Right forelimb (tissue), 1 donor: ENCODE measurements around the gene RANBP10.

ENCODE experiments used
- DNase-seq: peaks from one replicate; pipeline ENCODE4 v3.0.0-alpha.2; 2018

Gene RANBP10

GRCh38 chr16:67825906-67826305, 19.5 kb upstream of the RANBP10 start:
- DNase-seq: no peak

DNA sequence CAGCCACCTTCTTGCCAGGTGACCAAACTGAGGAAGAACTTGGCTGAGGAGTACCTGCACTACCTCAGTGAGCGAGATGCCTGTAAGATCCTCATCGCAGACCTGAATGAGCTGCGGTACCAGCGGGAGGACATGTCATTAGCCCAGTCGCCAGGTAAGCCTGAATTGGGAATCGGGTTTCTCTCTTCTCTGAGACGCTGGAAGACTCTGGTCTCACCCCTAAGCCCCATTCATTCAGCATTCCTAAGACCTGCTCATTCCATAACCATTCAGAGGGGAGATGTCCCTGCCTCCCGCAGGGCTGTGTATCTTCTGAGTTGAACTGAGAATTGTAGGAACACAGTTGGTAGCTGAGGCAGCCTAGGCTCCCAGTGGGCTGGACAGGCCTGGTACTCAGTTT, 18.8 kb upstream of the RANBP10 start:
- no peak for DNase-seq

DNA sequence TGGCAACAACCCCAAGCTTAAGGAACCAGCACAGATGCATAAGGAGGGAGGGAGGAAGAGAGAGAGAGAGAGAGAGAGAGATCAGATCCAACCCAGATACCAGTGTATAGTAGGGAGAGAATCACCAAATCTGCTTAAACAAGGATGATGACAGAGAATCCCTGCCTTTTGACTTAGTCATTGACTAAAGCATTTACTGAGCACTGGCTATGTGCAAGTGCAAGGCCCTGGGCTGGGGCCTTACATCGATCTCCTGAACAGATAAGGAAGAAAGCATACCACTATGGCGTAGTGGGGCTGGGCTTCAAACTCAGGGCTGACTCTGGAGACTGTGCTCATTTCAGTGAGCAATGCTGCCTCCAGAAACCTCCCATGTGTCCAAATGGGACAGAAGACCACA, 16.2 kb upstream of the RANBP10 start:
- DNase-seq: no peak

DNA sequence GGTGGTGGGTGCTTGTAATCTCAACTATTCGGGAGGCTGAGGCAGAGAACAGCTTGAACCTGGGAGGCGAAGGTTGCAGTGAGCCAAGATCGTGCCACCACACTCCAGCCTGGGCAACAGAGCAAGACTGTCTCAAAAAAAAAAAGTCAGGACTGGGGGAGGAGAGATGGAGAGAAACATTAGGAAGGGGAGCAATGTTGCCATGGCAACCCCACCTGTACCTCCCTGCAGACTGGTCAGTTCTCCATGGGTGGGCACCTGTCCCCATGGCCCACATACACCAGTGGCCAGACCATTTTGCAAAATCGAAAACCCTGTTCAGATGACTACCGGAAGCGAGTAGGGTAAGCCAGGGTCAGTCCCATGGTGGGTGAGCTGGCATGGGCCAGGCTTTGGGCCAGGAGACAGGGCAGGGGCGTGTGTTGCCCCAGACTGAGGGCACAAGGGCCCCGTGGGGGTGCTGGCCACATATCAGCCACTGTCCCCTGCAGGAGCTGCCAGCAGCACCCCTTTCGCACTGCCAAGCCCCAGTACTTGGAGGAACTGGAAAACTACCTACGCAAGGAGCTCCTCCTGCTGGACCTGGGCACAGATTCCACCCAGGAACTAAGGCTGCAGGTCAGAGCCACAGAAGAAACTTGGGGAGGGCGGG, 14.4 kb upstream of the RANBP10 start:
- no peak for DNase-seq

- no peak for DNase-seq
Measured at GRCh38 chr16:67814567-67814966, 8.2 kb upstream of the RANBP10 start.

DNA sequence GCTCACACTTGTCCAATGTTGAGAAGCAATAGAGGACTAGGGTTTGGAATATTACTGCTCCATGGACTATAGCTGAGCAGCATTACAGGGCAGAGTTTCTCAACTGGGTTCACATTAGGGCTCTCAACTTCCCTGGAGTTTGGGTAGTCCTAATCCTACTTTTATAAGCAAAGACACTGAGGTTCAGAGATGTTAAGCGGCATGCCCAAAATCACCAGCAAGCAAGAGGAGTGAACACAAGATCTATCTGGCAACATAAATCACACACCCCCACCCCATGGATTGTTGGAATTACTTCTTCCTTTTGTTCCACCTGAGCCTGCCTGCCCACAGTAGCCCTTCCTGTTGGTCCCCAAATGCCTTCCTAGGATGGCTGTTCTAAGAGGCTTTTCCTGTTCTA, 5.5 kb upstream of the RANBP10 start:
- DNase-seq: no peak

DNA sequence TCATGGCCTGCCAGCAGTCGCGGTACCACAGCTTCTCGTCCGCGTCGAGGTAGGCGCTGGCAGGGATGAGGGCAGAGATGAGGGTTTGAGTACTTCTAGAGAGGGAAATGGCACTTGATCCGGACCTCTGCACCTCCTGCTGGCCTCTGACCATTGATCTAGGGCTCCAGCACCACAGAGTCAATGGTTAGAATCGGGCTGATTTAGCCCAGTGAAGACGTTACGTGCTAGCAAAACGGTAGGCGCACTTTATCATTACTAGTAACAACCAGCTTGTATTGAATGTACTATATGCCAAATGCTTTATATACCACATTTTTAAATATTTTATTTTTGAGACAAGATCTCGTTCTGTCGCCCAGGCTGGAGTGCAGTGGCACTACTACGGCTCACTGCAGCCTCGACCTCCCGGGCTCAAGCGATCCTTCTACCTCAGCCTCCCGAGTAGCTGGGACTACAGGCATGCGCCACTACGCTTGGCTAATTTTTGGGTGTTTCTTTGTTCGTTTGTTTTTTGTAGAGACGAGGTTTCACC, 855 bp upstream of the RANBP10 start:
- DNase-seq: no peak

DNA sequence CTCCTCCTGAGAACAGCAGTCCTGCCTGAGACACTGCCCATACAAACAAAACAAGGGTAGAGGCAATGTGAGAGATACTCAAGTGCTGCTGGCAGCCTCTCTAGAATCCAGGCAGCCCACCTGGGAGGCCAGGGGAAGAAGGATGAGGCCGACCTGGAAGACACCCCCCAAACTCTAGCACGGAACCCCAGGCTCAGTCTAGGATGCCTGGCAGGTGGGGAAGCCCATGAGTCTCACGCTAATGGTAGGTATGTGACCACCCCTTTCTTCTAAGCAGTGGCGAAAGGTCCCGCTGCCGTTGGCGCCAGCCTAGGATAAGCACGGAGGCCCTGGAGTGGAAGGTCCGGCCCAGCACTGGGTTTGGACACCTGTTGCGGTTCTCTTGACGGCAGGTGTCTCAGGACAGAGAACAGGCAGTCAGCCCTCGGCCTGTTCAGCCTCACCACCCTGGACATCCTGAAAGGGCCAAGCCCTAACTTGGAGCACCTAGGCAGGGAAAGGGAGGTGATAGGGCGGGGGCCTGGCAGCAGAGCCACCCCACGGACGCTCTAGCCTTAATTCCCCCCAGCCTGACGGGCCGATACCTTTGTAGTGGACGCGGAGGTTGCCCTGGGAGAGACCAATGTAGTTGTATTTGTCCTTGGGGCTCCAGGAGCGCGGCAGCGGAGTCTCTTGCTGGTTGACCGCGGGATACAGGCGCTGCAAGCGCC, 487 bp downstream of the RANBP10 start:
- no peak for DNase-seq

DNA sequence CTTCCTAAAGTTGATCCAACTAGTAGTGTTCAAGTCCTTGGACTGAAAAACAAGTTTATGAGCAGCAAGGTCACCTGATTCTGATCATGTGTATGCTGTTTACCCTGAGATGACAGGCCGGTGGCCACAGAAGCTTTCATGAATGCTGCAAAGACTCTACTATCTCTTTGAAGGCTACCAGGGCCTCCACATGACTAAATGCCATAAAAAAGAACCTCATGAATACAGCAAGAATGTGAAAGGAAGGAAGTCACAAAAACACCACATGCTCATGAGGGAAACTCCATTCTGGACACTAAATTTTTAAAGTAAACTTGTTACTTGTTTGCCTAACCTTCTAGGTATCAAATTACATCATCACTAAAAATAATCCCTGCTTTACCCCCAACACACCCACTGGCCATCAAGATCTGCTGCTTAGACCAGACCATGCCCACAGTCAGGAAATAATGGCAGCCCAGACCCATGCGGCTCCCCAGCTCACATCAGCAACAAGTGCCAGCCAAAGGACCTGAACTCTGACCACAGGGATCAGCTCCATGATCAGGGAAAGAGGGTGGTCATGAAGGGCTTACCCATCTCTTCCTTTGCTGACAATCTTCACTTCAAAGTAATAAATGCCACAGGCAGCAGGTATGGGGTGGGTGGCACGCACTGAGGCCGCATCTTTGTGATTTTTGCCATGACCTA, 1.4 kb downstream of the RANBP10 start:
- no peak for DNase-seq

DNA sequence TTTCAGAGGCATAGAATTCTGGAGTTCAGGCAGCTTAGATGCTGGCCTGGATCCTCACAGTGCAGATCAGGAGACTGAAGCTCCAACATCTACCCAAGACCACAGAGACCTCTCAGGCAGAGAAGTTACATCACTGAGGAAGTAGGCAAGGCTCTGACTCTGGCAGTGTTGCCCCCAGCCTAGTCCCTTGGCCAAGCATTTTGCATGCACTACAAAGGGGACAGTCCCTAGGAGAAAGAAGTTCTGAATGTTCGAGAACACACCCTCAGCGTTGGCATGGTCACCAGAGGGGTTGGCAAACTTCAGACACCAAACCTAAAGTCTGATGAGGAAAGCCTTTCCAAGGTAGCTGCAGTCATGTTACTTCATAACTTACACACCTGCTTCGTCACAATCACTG, 2.5 kb downstream of the RANBP10 start:
- DNase-seq: no peak

DNA sequence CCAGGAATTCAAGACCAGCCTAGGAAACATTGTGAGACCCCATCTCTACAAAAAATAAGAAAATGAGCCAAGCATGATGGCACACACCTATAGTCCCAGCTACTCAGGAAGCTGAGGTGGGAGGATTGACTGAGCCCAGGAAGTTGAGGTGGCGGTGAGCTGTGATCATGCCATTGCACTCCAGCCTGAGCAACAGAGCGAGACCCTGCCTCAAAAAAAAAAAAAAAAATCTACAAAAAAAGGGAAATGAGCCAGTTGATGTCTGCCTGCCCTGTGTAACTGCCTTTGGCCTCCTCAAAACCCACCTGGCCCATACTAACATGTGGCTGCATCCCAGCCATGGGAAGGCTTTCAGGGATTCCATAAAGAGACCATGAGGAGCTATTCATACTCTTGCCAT, 4.5 kb downstream of the RANBP10 start:
- DNase-seq: no peak

- no peak for DNase-seq
Measured at GRCh38 chr16:67801241-67801640, 5.1 kb downstream of the RANBP10 start.

DNA sequence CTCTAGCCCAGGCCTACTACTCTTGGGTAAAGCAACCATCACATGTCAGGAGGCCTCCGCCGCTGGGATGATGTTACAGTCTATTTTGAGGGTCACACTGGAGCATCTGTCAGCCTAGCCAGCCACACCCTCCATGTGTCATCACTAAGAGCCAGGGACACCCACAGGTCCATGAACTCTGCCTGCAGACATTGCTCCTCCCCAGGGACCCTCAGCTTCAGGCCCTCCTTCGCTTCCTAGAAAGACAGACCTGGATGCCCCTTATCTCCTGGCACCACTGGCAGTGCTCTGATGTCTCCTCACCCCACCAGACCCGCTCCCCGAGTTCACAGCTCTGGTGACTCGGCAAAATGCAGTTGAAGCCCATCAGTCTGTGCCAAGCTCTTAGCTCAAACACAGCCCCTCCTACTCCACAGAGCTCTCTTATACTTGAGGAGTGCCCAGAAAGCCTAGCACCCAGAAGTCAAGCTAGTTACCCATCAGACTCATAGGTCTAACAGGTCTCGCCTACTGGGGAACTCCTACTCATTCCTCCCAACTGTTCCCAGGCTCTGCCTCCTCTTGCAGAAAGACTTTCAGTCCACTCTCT, 5.9 kb downstream of the RANBP10 start:
- no peak for DNase-seq

DNA sequence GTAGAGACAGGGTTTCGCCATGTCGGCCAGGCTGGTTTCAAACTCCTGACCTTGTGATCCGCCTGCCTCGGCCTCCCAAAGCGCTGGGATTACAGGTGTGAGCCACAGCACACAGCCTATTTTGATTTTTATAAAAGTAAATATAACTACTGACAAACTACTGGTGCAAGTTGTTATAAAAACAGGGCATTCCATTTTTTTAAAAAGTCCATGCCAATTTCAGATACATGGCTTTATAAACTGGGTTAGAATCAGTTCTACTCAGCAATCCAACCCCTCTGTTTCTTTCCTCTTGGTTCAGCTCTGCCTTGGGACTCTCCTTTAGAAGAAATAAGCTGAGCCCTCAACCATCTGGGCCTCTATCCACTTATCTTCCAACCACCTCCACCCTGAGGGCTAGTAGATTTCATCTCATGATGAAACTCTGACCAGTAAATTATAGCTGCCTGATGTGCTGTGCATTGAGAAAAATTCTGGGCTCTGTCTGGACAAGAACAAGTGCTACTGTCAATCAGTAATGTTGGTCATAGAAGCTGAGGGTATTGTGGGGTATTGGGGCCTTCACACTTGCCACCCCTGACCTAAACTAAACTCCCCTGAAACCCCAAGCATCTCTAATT, 10.2 kb downstream of the RANBP10 start:
- DNase-seq: no peak

- DNase-seq: no peak
Measured at GRCh38 chr16:67790071-67790470, 16.3 kb downstream of the RANBP10 start.

DNA sequence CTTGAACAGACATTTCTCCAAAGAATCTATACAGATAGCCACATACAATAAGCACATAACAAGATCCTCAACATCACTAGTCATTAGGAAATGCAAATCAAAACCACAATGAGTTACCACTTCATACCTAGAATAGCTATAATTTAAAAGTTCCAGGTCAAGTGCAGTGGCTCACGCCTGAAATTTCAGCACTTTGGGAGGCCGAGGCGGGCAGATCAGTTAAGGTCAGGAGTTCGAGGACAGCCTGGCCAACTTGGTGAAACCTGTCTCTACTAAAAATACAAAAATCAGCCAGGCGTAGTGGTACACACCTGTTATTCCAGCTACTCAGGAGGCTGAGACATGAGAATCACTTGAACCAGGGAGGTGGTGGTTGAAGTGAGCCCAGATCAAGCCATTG, 19.9 kb downstream of the RANBP10 start:
- no peak for DNase-seq

GRCh38 chr16:67783353-67783725, 23.0 kb downstream of the RANBP10 start:
- DNase-seq: no peak

- DNase-seq: no peak
Measured at GRCh38 chr16:67782567-67783352, 23.6 kb downstream of the RANBP10 start.

DNA sequence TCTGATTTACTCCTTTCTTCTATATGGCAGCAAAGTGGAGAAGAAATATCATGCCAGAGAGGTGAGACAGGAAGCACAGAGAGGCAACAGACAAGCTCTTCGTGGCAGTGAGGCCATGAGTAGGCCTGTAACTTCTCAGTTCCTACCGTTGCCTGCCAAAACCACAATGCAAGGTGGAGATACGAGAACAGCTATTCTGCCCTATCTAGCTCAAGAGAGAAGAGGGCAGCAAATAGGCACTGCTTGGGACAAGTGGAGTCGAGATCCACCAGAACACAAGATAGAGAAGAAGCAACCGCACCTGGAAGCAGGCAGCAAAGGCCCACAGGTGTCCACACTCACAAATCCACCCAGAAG, 24.8 kb downstream of the RANBP10 start:
- DNase-seq: no peak

- no peak for DNase-seq
Measured at GRCh38 chr16:67780847-67781564, 25.4 kb downstream of the RANBP10 start.

DNA sequence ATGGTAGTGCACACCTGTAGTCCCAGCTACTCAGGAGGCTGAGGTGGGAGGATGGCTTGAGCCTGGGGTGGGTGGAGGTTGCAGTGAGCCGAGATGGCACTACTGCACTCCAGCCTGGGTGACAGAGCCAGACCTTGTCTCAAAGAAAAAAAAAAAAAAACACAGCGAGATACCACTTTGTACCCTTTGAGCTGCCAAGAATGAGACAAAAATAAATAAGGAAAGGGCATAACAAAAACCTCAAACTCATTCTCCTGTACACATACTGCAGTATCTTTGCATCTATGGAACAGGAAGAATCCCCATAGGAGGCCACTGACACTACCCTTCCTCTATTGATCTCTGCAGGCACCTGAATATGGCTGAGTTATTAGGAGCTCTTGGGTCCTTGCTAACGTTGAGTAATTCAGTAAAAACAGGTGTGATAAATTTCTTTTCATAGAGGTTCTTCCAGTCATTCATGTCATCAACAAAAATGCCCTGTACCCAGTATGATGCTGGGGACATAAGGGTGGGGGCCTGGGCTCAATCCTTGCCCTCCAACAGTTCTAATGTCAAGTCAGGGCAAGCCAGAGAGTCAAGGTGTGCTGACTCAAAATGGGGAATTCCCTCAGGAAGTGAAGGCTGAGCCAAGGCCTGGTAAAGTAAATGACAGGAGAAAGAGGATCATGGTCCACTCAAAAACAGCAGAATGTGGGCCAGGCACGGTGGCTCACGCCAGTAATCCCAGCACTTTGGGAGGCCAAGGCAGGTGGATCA, 26.9 kb downstream of the RANBP10 start:
- DNase-seq: no peak
